A673 (cell line): ENCODE measurements around the gene TMEM131L. TPM values are rescaled to one million over a fixed set of nuclear protein-coding genes. Genes with fewer than 3 reads are reported as not detected.

Experiments
- BruUV-seq: library from RNA; stranded (reverse); fragments of 400-500 nt; replicated peaks from 2 replicates; lab custom pipeline; 2021; lab: Mats Ljungman, UMichigan
- CTCF ChIA-PET: fragments of 300-600 bp; sonication (Branson Sonifier 250); formaldehyde crosslinking; loops from one replicate; lab custom pipeline; 2022; ENCODE audit warnings: antibody characterized with exemption; lab: Charles Lee
- POLR2A ChIA-PET: fragments of 300-600 bp; sonication (Branson Sonifier 250); formaldehyde crosslinking; loops from one replicate; lab custom pipeline; 2022; ENCODE audit warnings: antibody characterized with exemption; ENCODE audit not compliant: low non-redundant PET; lab: Charles Lee
- DNase-seq: peaks from one replicate; pipeline ENCODE4 v3.0.0-alpha.2; 2015; ENCODE audit warnings: low spot score
- H3K27ac ChIP-seq: fragments of 200-600 bp; sonication (generic); 2 replicates; pipeline ENCODE4 v1.5.1; 2016; ENCODE audit warnings: mixed run types, low read depth, mild to moderate bottlenecking, mixed read lengths, antibody characterized with exemption, low read length; ENCODE audit not compliant: poor library complexity, severe bottlenecking
- H3K27me3 ChIP-seq: fragments of 200-600 bp; sonication (generic); replicated peaks from 2 replicates; pipeline ENCODE4 v1.6.1; 2017; ENCODE audit warnings: mixed run types, low read depth, mild to moderate bottlenecking, mixed read lengths, antibody characterized with exemption, low read length; ENCODE audit not compliant: insufficient read depth, poor library complexity
- H3K36me3 ChIP-seq: fragments of 200-600 bp; sonication (generic); 2 replicates; pipeline ENCODE4 v1.6.1; 2016; ENCODE audit warnings: mixed run types, mild to moderate bottlenecking, mixed read lengths, antibody characterized with exemption, low read length; ENCODE audit not compliant: insufficient read depth, poor library complexity, severe bottlenecking
- H3K4me1 ChIP-seq: fragments of 200-600 bp; sonication (generic); 2 replicates; pipeline ENCODE4 v1.6.1; 2017; ENCODE audit warnings: mixed run types, mild to moderate bottlenecking, mixed read lengths, antibody characterized with exemption, low read length; ENCODE audit not compliant: insufficient read depth, poor library complexity, severe bottlenecking
- H3K4me3 ChIP-seq: fragments of 200-600 bp; sonication (generic); 2 replicates; pipeline ENCODE4 v1.5.1; 2016; ENCODE audit warnings: low read depth, mixed run types, mild to moderate bottlenecking, mixed read lengths, low read length; ENCODE audit not compliant: poor library complexity, severe bottlenecking
- H3K9me3 ChIP-seq: fragments of 200-600 bp; sonication (generic); 2 replicates; pipeline ENCODE4 v1.6.1; 2016; ENCODE audit warnings: mixed run types, low read depth, mild to moderate bottlenecking, mixed read lengths, antibody characterized with exemption, low read length; ENCODE audit not compliant: poor library complexity, severe bottlenecking
- CTCF ChIP-seq: fragments of 300-800, 200-600 bp; sonication (generic); conservative IDR thresholded peaks from 2 replicates; pipeline ENCODE4 v1.5.1; 2017; ENCODE audit warnings: low read depth, mild to moderate bottlenecking, antibody characterized with exemption, low read length, moderate library complexity, mixed read lengths
- EZH2 ChIP-seq: fragments of 200-600 bp; sonication (generic); IDR thresholded peaks from 2 replicates; pipeline ENCODE4 v1.6.1; 2017; ENCODE audit warnings: borderline replicate concordance, low read depth, mild to moderate bottlenecking, mixed read lengths, antibody characterized with exemption, low read length; ENCODE audit not compliant: poor library complexity, severe bottlenecking
- intact Hi-C: fragments of 100-400 bp; cut with micrococcal nuclease; formaldehyde crosslinking; loops from one replicate; pipeline ENCODE4 v1.10.0; 2022; ENCODE audit not compliant: unreplicated experiment
- total RNA-seq: library from RNA; stranded (reverse); gene quantifications from 2 replicates; pipeline ENCODE4 v1.2.3, GENCODE V29; 2021

Gene TMEM131L
- total RNA-seq, 1 experiment from 2014 or later: 18.4 TPM

GRCh38 chr4:153684971-153685371 is 218.8 kb downstream of the TMEM131L start:
- POLR2A ChIA-PET: no interaction called here
- peaks cover 6% of the 10 kb centered on the region for H3K4me1 ChIP-seq
- no TSS peak for BruUV-seq
- H3K27ac ChIP-seq: no peak overlapping the region
- no peaks in the 10 kb centered on the region for H3K36me3 ChIP-seq
- TF ChIP-seq EZH2 (no peak), CTCF (no peak)
- CTCF ChIA-PET: no interaction called here
- DNase-seq: no peak
- intact Hi-C loops: no loop called here
- peaks cover 16% of the 10 kb centered on the region for H3K9me3 ChIP-seq
- H3K4me3 ChIP-seq: peak overlapping the region; percentile 38
- peaks cover 35% of the 10 kb centered on the region for H3K27me3 ChIP-seq

Other genes with a start within 250 kb of the TMEM131L start
- 43.7 and 46.8 TPM in 2 replicates for gene MND1, start 121.7 kb upstream of the TMEM131L start, total RNA-seq
- 0.94 and 1.1 TPM in 2 replicates for gene TLR2, start 217.9 kb downstream of the TMEM131L start, total RNA-seq